Measurements from ENCODE around the gene GALC. TPM values are rescaled to one million over a fixed set of nuclear protein-coding genes. Genes with fewer than 3 reads are reported as not detected.

Gene GALC
- total RNA-seq, 1 donor from 2014 or later: 12.1 TPM

DNA sequence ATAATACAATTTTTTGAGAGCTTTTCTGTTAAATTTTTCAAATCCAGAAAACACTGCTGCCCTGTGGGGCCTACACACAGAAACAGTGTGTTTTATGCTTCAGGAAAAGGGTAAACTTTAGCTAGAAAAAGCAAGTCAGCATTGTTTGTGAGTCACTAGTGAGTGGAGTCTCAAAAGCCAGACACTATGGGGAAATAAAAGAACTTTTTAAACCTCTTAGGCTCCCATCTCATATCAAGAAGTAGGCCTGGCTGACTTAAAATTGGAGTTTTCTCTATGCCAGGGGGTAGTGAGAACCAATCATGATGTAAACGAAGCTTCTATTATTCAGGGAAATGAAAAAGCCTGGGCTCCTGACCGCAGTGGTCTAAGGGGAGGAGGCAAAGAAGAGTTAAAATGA is 24.6 kb upstream of the GALC start:
- H3K4me3 ChIP-seq (ENCODE audit: low read depth, low read length): no peak overlapping the region
- TF ChIP-seq, protein P1, sequence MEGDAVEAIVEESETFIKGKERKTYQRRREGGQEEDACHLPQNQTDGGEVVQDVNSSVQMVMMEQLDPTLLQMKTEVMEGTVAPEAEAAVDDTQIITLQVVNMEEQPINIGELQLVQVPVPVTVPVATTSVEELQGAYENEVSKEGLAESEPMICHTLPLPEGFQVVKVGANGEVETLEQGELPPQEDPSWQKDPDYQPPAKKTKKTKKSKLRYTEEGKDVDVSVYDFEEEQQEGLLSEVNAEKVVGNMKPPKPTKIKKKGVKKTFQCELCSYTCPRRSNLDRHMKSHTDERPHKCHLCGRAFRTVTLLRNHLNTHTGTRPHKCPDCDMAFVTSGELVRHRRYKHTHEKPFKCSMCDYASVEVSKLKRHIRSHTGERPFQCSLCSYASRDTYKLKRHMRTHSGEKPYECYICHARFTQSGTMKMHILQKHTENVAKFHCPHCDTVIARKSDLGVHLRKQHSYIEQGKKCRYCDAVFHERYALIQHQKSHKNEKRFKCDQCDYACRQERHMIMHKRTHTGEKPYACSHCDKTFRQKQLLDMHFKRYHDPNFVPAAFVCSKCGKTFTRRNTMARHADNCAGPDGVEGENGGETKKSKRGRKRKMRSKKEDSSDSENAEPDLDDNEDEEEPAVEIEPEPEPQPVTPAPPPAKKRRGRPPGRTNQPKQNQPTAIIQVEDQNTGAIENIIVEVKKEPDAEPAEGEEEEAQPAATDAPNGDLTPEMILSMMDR (conservative IDR thresholded peaks at IDR 0.05; ENCODE audit: low read depth, low read length): no peak
- no peak for DNase-seq (ENCODE audit: low read depth)

DNA sequence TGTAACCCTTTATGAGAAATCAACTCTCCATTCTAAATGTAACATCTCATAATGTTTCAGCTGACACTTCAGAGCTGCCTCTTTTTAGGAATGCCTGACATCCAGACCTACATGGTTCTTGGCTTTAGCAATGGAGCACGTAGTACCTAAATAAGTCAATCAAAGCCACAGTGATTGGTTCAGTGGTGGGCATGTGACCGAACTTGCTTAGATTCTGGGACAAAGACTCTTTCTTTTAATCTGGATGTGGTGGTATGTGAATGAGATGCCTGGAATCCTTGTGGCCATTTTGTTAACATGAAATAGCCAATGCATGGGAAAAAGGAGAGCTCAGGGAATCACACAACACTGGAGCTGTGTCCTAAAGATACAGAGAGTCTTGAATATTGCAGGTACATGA is 23.8 kb upstream of the GALC start:
- TF ChIP-seq, protein P1 (conservative IDR thresholded peaks at IDR 0.05; ENCODE audit: low read depth, low read length): no peak
- H3K4me3 ChIP-seq (ENCODE audit: low read depth, low read length): no peak overlapping the region
- DNase-seq (ENCODE audit: low read depth): no peak

DNA sequence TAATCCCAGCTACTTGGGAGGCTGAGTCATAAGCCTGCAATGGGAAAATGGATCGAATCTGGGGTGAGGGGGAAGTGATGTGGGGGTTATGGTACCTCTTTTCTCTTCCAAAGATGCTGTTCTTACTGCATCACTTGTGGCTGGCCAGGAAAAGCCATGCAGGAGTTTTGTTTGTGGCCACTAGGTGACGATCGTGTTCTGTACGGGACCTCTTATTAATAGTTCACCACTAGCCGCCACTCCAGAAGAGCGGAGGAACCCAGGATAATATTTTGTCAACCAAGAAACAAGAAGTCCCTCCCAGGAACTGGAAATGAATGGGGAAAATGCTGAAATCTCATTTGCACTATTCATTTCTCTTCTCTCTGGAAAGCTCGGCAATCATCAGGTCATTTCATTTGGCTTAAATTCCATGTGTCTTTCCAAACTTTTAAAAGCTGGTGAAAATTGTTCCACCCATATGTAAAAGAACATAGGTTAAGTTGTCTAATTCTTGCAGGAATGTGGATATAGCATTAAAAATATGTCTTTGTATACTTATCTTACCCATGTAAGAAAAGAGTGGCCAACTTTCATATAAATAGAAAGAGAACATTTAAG is 20.9 kb upstream of the GALC start:
- TF ChIP-seq, protein P1 (conservative IDR thresholded peaks at IDR 0.05; ENCODE audit: low read depth, low read length): peak; percentile 93
- DNase-seq (ENCODE audit: low read depth): peak; percentile 23
- no peak overlapping the region for H3K4me3 ChIP-seq (ENCODE audit: low read depth, low read length)

DNA sequence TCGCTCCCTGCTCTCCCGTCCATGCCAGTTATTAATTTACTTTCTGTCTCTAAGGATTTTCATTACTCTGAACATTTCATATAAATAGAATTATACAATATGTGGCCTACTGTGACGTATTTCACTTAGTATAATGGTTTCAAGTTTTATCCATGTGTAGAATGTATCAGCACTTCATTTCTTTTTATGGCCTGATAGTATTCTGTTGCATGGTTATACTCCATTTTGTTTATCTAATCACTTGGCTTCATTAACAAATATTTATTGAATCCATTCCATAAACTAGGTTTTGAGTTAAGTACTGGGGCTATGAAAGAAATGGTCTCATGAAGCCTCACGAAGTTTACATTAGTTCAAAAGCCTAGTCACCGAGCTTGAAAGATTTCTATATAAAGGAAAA is 19.5 kb upstream of the GALC start:
- H3K4me3 ChIP-seq (ENCODE audit: low read depth, low read length): no peak overlapping the region
- TF ChIP-seq, protein P1 (conservative IDR thresholded peaks at IDR 0.05; ENCODE audit: low read depth, low read length): no peak
- no peak for DNase-seq (ENCODE audit: low read depth)

DNA sequence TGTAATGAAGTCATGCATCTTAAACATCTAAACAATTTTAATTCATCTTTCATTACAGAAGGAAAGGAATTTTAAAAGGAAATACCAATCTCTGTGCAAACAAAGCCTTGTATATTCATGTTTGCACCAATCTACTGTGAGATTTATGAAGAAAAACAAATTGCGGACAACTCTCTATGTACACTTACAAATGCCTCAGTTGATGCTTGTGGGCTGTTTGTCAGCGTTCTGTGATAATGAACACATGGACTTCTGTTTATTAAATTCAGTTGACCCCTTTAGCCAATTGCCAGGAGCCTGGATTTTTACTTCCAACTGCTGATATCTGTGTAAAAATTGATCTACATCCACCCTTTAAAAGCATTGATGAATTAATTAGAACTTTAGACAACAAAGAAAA is 17.3 kb upstream of the GALC start:
- H3K4me3 ChIP-seq (ENCODE audit: low read depth, low read length): no peak overlapping the region
- TF ChIP-seq, protein P1 (conservative IDR thresholded peaks at IDR 0.05; ENCODE audit: low read depth, low read length): no peak
- DNase-seq (ENCODE audit: low read depth): no peak

DNA sequence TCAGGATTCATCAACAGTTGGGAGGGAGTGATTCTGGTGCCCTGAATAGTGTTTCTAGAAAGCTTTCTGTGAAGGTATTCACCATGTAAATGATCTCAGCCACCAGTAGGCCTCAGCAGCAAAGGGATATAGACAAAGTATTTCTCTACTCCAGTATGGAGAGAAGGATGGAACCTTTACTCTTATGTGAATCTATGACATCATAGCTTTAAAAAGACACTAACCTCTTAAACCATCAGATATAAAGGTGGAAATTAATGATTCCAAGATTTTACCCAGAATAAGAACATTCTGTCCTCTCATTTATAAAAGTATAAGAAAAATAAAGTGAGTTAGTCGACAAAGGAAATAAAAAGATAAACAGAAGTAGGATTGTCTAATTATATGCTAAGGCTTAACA is 16.5 kb upstream of the GALC start:
- no peak for DNase-seq (ENCODE audit: low read depth)
- TF ChIP-seq, protein P1 (conservative IDR thresholded peaks at IDR 0.05; ENCODE audit: low read depth, low read length): no peak
- H3K4me3 ChIP-seq (ENCODE audit: low read depth, low read length): no peak overlapping the region

DNA sequence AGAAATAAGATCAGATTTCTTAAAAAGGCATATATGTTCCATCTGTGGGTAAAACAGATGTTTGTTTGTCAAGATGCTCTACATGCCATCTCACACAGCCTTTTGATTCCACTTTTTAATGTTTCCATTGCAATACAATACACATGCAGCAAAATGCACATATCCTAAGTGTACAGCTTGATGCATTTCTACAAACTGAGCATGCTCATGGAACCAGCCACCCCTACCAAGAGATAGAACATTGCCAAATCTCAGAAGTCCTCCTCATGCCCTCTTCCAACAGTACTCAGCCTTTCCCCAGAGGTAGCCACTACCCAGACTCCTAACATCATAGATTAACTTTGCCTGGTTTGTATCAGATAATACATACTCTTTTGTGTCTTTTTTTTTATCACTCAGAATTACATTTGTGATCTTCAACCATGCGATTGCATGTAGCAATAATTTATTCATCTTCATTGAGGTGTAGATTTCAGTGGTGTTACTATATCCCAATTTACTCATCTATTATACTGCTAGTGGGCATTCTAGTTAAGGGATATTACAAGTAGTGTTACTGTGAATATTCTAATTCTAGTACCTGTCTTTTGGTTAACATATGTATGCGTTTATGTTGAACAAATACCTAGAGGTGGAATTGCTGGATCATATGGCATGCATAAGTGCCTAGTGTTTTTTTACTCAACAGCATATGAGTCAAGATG is 15.2 kb upstream of the GALC start:
- no peak for DNase-seq (ENCODE audit: low read depth)
- TF ChIP-seq, protein P1 (conservative IDR thresholded peaks at IDR 0.05; ENCODE audit: low read depth, low read length): no peak
- H3K4me3 ChIP-seq (ENCODE audit: low read depth, low read length): no peak overlapping the region
